ENCODE measurements around the gene PHLPP1. TPM values are rescaled to one million over a fixed set of nuclear protein-coding genes. Genes with fewer than 3 reads are reported as not detected.

The PHLPP1 gene
- total RNA-seq, 4 donors from 2014 or later, result 28.1 to 56.6 (median 37.1) TPM

DNA sequence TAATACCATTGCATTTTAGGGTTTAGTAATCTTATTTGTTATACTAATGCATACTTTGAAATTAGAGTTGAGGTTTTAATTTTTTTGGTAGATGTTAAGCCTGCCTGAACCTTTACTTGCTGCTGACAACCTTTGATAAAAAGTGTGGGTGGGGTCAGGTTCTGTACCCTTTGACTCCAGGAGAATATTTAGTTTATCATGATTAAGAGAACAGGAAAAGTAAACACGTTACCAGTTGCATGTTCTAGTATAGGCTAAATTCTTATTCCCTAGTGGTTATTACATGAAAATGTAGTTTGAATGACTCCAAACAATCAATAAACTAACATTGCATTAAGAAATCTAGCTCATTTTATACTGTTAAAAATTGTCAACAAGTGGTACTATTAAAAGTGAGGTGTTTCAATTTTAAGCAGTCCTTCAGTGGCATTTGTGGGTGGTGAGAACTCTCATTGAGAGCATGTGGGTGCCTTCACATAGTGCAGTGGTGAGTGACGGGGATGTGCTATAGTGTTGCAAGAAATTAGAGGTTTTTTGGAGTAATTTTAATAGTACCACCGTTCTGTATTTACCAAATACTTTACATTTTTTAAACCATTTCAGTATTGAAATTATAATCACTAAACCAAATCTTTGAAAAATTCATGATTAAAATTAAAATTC, 29.9 kb downstream of the PHLPP1 start:
- TF ChIP-seq POLR2A (IDR thresholded peaks at IDR 0.05) (no peak), EP300 (IDR thresholded peaks at IDR 0.05) (no peak), POLR2AphosphoS5 (IDR thresholded peaks at IDR 0.05) (no peak)
- TF ChIP-seq, protein P1, sequence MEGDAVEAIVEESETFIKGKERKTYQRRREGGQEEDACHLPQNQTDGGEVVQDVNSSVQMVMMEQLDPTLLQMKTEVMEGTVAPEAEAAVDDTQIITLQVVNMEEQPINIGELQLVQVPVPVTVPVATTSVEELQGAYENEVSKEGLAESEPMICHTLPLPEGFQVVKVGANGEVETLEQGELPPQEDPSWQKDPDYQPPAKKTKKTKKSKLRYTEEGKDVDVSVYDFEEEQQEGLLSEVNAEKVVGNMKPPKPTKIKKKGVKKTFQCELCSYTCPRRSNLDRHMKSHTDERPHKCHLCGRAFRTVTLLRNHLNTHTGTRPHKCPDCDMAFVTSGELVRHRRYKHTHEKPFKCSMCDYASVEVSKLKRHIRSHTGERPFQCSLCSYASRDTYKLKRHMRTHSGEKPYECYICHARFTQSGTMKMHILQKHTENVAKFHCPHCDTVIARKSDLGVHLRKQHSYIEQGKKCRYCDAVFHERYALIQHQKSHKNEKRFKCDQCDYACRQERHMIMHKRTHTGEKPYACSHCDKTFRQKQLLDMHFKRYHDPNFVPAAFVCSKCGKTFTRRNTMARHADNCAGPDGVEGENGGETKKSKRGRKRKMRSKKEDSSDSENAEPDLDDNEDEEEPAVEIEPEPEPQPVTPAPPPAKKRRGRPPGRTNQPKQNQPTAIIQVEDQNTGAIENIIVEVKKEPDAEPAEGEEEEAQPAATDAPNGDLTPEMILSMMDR (IDR thresholded peaks at IDR 0.05), result no peak
- WGBS, result 74% methylated on average over 3 of the region's 3 CpGs
- Histone ChIP-seq H3K27ac (no peak overlapping the region), H3K36me3 (no peaks in the 10 kb centered on the region), H3K27me3 (no peaks in the 10 kb centered on the region), H3K4me3 (no peak overlapping the region), H3K4me1 (peaks cover 30% of the 10 kb centered on the region), H3K9me3 (no peaks in the 10 kb centered on the region)
- no peak for DNase-seq (ENCODE audit: low spot score in 2 of 2)

- H3K9me3 ChIP-seq, result no peaks in the 10 kb centered on the region
- no peak overlapping the region for H3K27ac ChIP-seq
- H3K4me3 ChIP-seq, result no peak overlapping the region
- H3K36me3 ChIP-seq, result no peaks in the 10 kb centered on the region
- no peak for TF ChIP-seq POLR2A (IDR thresholded peaks at IDR 0.05)
- TF ChIP-seq, protein P1 (IDR thresholded peaks at IDR 0.05), result no peak
- TF ChIP-seq EP300 (IDR thresholded peaks at IDR 0.05), result no peak
- TF ChIP-seq POLR2AphosphoS5 (IDR thresholded peaks at IDR 0.05), result no peak
- H3K4me1 ChIP-seq, result peaks cover 37% of the 10 kb centered on the region
- H3K27me3 ChIP-seq, result no peaks in the 10 kb centered on the region
- WGBS, result 97% methylated on average over 6 of the region's 6 CpGs
- DNase-seq (ENCODE audit: low spot score in 2 of 2), result no peak
These were observed 34.0 kb downstream of the PHLPP1 start for GRCh38 chr18:62749389-62749788.

- 65% methylated on average over 3 of the region's 3 CpGs for WGBS
- no peak for TF ChIP-seq POLR2A (IDR thresholded peaks at IDR 0.05)
- TF ChIP-seq, protein P1 (IDR thresholded peaks at IDR 0.05), result no peak
- TF ChIP-seq EP300 (IDR thresholded peaks at IDR 0.05), result no peak
- no peak for TF ChIP-seq POLR2AphosphoS5 (IDR thresholded peaks at IDR 0.05)
- H3K27ac ChIP-seq, result peak overlapping the region; percentile 27
- H3K4me3 ChIP-seq, result no peak overlapping the region
- no peaks in the 10 kb centered on the region for H3K36me3 ChIP-seq
- no peaks in the 10 kb centered on the region for H3K9me3 ChIP-seq
- DNase-seq (ENCODE audit: low spot score in 2 of 2), result no peak
- peaks cover 28% of the 10 kb centered on the region for H3K4me1 ChIP-seq
- H3K27me3 ChIP-seq, result no peaks in the 10 kb centered on the region
These were observed 36.0 kb downstream of the PHLPP1 start for GRCh38 chr18:62751341-62751821.

GRCh38 chr18:62751977-62752376, 36.6 kb downstream of the PHLPP1 start:
- Histone ChIP-seq H3K9me3 (no peaks in the 10 kb centered on the region), H3K4me1 (peaks cover 28% of the 10 kb centered on the region), H3K27me3 (no peaks in the 10 kb centered on the region), H3K4me3 (no peak overlapping the region), H3K36me3 (no peaks in the 10 kb centered on the region), H3K27ac (no peak overlapping the region)
- DNase-seq (ENCODE audit: low spot score in 2 of 2), result no peak
- WGBS, result 94% methylated on average over 3 of the region's 3 CpGs
- TF ChIP-seq, protein P1 (IDR thresholded peaks at IDR 0.05), result no peak
- TF ChIP-seq POLR2AphosphoS5 (IDR thresholded peaks at IDR 0.05) (no peak), EP300 (IDR thresholded peaks at IDR 0.05) (no peak), POLR2A (IDR thresholded peaks at IDR 0.05) (no peak)

GRCh38 chr18:62754026-62754425, 38.7 kb downstream of the PHLPP1 start:
- Histone ChIP-seq H3K9me3 (no peaks in the 10 kb centered on the region), H3K27me3 (no peaks in the 10 kb centered on the region), H3K36me3 (no peaks in the 10 kb centered on the region), H3K27ac (no peak overlapping the region), H3K4me1 (peaks cover 39% of the 10 kb centered on the region), H3K4me3 (no peak overlapping the region)
- no peak for DNase-seq (ENCODE audit: low spot score in 2 of 2)
- no peak for TF ChIP-seq EP300 (IDR thresholded peaks at IDR 0.05)
- TF ChIP-seq, protein P1 (IDR thresholded peaks at IDR 0.05), result no peak
- no peak for TF ChIP-seq POLR2A (IDR thresholded peaks at IDR 0.05)
- no peak for TF ChIP-seq POLR2AphosphoS5 (IDR thresholded peaks at IDR 0.05)

Data from suprapubic skin (tissue), 4 donors.